HG03469 (cell line): Measurements from ENCODE around the gene NIT2.

ENCODE experiments used
- ATAC-seq: cut with Tn5 transposase; IDR thresholded peaks from one replicate; pipeline ENCODE4 v1.9.1; 2021; ENCODE audit warnings: mild to moderate bottlenecking, moderate library complexity, moderate number of reproducible peaks; ENCODE audit not compliant: unreplicated experiment

NIT2 gene

GRCh38 chr3:100395679-100396431 lies 61.3 kb downstream of the NIT2 start:
- no peak for ATAC-seq

GRCh38 chr3:100396967-100397366 lies 62.4 kb downstream of the NIT2 start:
- no peak for ATAC-seq

DNA sequence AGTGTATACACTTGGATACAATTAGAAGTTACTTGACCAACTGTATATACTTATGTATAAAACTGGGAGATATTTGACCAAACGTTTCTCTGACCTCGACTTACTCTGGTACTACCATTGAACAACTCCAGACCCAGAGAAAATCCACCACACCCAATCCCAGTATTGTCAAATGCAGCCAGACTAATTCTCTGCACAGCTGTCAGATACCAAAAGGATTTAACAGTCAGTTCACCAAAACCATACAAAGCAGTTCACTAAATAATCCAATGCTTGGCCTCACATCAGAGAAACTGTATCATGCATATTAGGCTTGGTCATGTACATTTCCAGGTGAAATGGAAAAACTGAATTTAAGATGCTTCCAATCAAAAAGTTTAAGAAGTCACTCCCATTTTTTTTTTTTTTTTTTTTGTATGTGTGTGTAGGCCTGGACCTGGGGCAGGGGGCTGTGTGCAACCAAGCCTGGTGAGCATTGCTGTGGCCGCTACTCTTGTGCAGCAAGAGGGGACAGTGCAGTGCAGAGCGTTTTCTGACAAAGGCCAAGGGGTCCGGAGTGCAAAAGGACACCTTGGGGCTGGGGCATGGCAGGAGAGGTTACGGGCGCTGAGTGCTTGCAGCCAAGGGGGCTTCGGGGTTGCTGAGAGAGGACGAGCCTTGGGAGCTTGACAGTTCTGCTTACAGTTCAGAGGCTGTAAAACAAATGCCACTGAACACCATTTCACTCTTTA lies 64.9 kb downstream of the NIT2 start:
- ATAC-seq = no peak

DNA sequence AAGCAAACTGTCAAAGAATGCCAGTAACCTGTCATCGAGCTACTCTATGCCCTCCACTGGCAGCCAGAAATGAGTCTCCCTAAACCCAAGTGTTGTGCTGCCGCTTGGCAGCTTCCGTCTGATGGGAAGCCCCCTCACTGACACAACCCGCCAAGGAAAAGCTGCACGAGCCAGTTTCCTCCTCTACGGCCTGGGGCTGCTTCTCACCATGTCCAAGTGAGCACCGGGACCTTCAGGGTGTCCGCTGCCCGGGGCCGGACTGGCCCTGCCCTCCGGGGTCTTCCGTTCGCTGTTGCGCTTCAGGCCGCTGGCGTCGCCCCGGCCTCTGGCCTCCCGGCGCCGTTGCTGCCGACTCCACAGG lies 65.8 kb downstream of the NIT2 start:
- peak; percentile 4 for ATAC-seq

DNA sequence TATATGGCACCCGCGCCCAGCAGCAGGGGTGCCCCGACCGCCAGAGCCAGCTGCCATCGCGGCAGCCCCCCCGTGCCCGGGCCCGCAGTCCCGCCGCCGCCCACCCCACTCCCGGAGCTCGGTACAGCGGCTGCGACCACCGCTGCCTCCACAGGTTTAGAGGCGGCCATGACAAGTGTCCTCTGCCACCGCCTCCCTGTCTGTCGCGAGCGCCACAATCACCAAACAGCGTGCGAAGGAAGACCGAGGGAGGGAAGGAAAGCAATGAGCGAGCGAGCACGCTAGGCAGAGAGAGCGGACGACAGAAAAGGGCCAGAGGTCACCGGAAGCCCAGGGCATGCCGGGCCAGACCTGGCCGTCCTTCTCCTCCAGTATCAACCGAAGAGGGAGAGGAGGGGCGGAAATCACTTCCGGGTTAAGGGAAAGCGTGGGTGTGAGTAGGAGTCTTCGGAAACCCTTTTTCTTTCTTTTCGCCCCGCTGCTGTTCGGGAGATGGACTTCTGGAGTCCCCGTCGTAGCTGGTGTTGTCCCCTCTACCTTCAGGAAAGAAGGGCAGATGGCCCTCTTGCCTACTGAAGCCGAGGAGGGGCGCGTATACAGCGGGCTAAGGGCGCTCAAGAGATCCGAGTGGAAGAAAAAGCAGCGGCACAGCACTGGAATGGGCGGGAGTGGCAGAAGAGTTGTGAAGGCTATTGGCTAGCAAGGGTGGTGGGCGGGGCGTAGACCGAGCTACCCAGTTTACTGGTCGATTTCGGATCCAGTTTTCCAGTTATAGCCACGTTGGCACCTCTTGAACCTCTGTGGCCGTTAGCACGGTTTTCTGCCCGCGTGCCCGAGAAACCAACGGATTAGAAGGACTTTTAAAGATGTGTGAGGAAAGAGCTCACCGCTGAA lies 66.5 kb downstream of the NIT2 start, which contains the start of the genes LNP1 and TOMM70:
Gene LNP1 (plus strand): TSS at position 760 of the 894 bp plus-strand sequence. CDS start 28,191 bp downstream, outside the sequence.
Gene TOMM70 (minus strand): TSS at position 310 of the 894 bp plus-strand sequence. CDS start 140 bp downstream, at position 170.
- peak; percentile 81 for ATAC-seq

GRCh38 chr3:100401674-100402041 lies 67.1 kb downstream of the NIT2 start:
- peak; percentile 4 for ATAC-seq

DNA sequence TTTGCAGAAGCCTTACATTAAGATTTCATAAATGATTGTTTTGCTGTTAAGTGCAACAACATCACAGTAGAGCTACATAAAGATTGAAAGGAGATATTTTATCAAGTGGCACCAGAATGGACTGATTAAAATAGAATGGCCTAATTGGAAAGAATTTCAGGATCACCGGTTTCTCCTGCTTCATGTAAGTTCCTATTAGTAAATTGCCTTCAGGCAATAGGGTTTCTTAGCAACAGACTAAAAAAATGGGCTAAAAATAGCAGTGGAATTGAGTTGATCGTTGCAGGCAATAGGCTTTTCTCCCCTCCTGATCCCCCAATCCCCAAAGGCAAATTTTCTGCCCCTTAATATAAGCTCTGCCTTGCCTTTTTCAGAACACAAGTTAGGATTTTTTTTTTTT lies 67.7 kb downstream of the NIT2 start:
- no peak for ATAC-seq

GRCh38 chr3:100402891-100403290 lies 68.3 kb downstream of the NIT2 start:
- no peak for ATAC-seq

DNA sequence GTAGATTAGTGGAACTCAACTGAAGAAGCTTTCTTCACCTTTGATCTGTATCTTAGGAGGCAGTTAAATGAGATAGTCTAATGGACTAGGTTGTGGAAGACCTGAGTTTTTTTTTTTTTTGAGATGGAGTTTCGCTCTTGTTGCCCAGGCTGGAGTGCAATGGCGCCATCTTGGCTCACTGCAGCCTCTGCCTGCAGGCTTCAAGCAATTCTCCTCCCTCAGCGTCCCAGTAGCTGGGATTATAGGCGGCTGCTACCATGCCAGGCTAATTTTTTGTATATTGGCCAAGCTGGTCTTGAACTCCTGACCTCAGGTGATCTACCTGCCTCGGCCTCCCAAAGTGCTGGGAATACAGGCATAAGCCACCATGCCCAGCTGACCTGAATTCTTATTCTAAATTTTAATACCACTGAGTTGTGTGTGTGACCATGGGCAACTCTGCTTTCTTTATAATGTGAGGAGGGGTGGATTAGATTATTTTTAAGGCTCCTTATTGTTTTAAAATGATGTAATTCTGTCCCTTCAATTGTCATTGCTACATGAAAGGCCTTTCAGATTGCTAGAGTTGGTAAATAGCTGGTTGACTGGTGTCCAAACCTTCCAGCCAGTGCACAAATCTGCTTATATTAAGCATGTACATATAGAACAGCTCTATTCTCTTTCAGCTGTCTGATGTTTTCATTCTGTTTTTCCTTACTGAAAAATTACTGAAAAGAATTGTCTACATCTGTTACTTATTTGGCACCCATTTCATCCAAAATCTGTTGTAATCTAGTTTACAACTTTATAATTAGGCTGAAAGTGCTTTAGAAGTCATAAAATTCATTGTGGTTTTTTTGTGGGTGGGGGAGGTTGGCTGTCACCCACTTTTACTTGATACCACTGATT lies 69.0 kb downstream of the NIT2 start:
- no peak for ATAC-seq

DNA sequence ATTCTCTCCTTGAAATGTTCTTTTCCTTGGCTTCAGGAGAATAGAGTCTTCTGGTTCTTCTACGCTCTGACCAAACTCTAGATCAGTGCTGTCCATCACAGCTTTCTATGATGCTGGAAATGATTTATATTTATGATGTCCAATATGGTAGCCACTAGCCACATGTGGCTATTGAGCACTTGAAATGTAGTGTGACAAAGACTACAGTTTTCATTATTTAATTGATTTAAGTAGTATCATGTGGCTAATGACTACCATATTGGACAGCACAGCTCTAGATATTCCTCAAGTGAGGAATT lies 69.6 kb downstream of the NIT2 start:
- ATAC-seq = no peak

- ATAC-seq = no peak
These were observed 72.6 kb downstream of the NIT2 start for GRCh38 chr3:100407164-100407563.

GRCh38 chr3:100407977-100408532 lies 73.5 kb downstream of the NIT2 start:
- no peak for ATAC-seq
